WTC11 (cell line): Measurements from ENCODE around the gene OR56A5. TPM values are rescaled to one million over a fixed set of nuclear protein-coding genes. Genes with fewer than 3 reads are reported as not detected.

Experiments used
- ATAC-seq: fragments of 200-7000 bp; cut with Tn5 transposase; 2 replicates; pipeline ENCODE4 v1.10.0; 2021; ENCODE audit warnings: mild to moderate bottlenecking, moderate library complexity
- CTCF ChIA-PET: fragments of 300-600 bp; sonication (Branson Sonifier 250); formaldehyde crosslinking; loops from one replicate; lab custom pipeline; 2021; ENCODE audit warnings: antibody characterized with exemption; lab: Charles Lee
- POLR2A ChIA-PET: fragments of 350-600 bp; sonication (Branson Sonifier 250); formaldehyde crosslinking; loops from one replicate; lab custom pipeline; 2021; ENCODE audit warnings: antibody characterized with exemption; lab: Charles Lee
- DNase-seq: peaks from one replicate; pipeline ENCODE4 v3.0.0; 2021; ENCODE audit warnings: low spot score
- H3K27ac Mint-ChIP-seq: 2 replicates; pipeline ENCODE4 v1.8.0; 2021; ENCODE audit warnings: mixed read lengths
- H3K27me3 Mint-ChIP-seq: 2 replicates; pipeline ENCODE4 v1.8.0; 2021; ENCODE audit warnings: low read depth, mild to moderate bottlenecking, moderate library complexity, mixed read lengths
- H3K36me3 Mint-ChIP-seq: 2 replicates; pipeline ENCODE4 v1.8.0; 2021; ENCODE audit warnings: mixed read lengths
- H3K4me1 Mint-ChIP-seq: 2 replicates; pipeline ENCODE4 v1.8.0; 2022; ENCODE audit warnings: mixed read lengths
- H3K4me3 Mint-ChIP-seq: 2 replicates; pipeline ENCODE4 v1.8.0; 2021; ENCODE audit warnings: mild to moderate bottlenecking, moderate library complexity, mixed read lengths
- H3K9me3 Mint-ChIP-seq: 2 replicates; pipeline ENCODE4 v1.8.0; 2021; ENCODE audit warnings: mixed read lengths
- CREB1 ChIP-seq: sonication (generic); formaldehyde crosslinking; IDR thresholded peaks from 2 replicates; pipeline ENCODE4 v1.8.0; 2023; ENCODE audit warnings: mild to moderate bottlenecking, missing genetic modification reagents
- FOXK1 ChIP-seq: sonication (generic); formaldehyde crosslinking; IDR thresholded peaks from 2 replicates; pipeline ENCODE4 v1.8.0; 2022; ENCODE audit warnings: mild to moderate bottlenecking, moderate library complexity, missing genetic modification reagents
- NFE2L1 ChIP-seq: sonication (generic); formaldehyde crosslinking; IDR thresholded peaks from 2 replicates; pipeline ENCODE4 v1.8.1; 2023; ENCODE audit warnings: missing genetic modification reagents
- NFYB ChIP-seq: sonication (generic); formaldehyde crosslinking; conservative IDR thresholded peaks from 2 replicates; pipeline ENCODE4 v1.8.0; 2022; ENCODE audit warnings: low read depth, missing genetic modification reagents
- PRRX2 ChIP-seq: fragments of 250-450 bp; sonication (Bioruptor Pico); IDR thresholded peaks from 2 replicates; pipeline ENCODE4 v1.8.0; 2021; ENCODE audit warnings: mild to moderate bottlenecking
- SMAD4 ChIP-seq: sonication (generic); formaldehyde crosslinking; IDR thresholded peaks from 2 replicates; pipeline ENCODE4 v1.8.0; 2022; ENCODE audit warnings: mild to moderate bottlenecking, missing genetic modification reagents
- TEAD4 ChIP-seq: sonication (generic); formaldehyde crosslinking; IDR thresholded peaks from 2 replicates; pipeline ENCODE4 v1.8.0; 2022; ENCODE audit warnings: mild to moderate bottlenecking, missing genetic modification reagents
- ZNF138 ChIP-seq: sonication (generic); formaldehyde crosslinking; conservative IDR thresholded peaks from 2 replicates; pipeline ENCODE4 v1.8.1; 2022; ENCODE audit warnings: mild to moderate bottlenecking, moderate library complexity, missing genetic modification reagents
- ZNF263 ChIP-seq: sonication (generic); formaldehyde crosslinking; IDR thresholded peaks from 2 replicates; pipeline ENCODE4 v1.8.1; 2022; ENCODE audit warnings: low read depth, mild to moderate bottlenecking, moderate library complexity, missing genetic modification reagents
- ZNF396 ChIP-seq: fragments of 250-450 bp; sonication (Bioruptor Pico); IDR thresholded peaks from 2 replicates; pipeline ENCODE4 v1.8.0; 2021; ENCODE audit warnings: mild to moderate bottlenecking, moderate library complexity, borderline replicate concordance
- ZNF416 ChIP-seq: fragments of 250-450 bp; sonication (Bioruptor Pico); IDR thresholded peaks from 2 replicates; pipeline ENCODE4 v1.9.0; 2021; ENCODE audit warnings: mild to moderate bottlenecking, inconsistent platforms
- total RNA-seq: library from RNA; stranded (reverse); gene quantifications from 3 replicates; pipeline ENCODE4 v1.2.3, GENCODE V29; 2021
- TF ChIP-seq, protein P1 (sequence below): sonication (generic); formaldehyde crosslinking; IDR thresholded peaks from 2 replicates; pipeline ENCODE4 v1.8.1; 2023; ENCODE audit warnings: mild to moderate bottlenecking, missing genetic modification reagents, moderate library complexity
- TF ChIP-seq, protein P2 (sequence below): sonication (generic); formaldehyde crosslinking; IDR thresholded peaks from 2 replicates; pipeline ENCODE4 v1.8.0; 2023; ENCODE audit warnings: mild to moderate bottlenecking, missing genetic modification reagents
- TF ChIP-seq, protein P3 (sequence below): sonication (generic); formaldehyde crosslinking; IDR thresholded peaks from 2 replicates; pipeline ENCODE4 v1.8.0; 2022; ENCODE audit warnings: mild to moderate bottlenecking, missing genetic modification reagents
- TF ChIP-seq, protein P4 (sequence below): sonication (generic); formaldehyde crosslinking; conservative IDR thresholded peaks from 2 replicates; pipeline ENCODE4 v1.8.1; 2023; ENCODE audit warnings: mild to moderate bottlenecking, low read depth, missing genetic modification reagents, moderate library complexity

The OR56A5 gene
- total RNA-seq, 1 experiment from 2014 or later = not detected

DNA sequence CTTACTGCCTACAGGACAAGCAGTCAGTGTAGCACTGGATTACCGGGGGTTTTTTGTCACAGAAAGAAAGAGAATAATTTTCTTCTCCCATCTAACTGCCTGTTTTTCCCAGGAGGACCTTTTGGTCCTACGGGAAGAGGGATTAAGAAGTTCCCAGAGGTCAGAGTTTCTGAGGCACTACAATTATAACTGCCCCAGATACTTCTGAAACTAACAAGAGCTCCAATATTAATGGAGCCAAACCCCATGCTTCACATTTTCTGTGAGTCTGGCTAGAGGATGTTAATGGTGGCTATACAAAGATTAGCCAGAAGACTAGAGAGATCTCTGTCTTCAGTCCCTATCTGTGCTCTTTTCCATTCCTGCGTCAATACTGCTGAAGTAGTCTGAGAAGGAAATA is 26.3 kb downstream of the OR56A5 start, which contains the start of gene OR56A3:
Gene OR56A3, plus strand, starts transcription at position 301 of the 400 bp plus-strand sequence. CDS start 5,096 bp downstream, outside the sequence.
- DNase-seq (no peak), ATAC-seq (no peak)
- H3K4me3 Mint-ChIP-seq = no peak within 1 kb of the TSS
- ChIA-PET POLR2A (no interaction called here), CTCF (no interaction called here)
- TF ChIP-seq, protein P1, sequence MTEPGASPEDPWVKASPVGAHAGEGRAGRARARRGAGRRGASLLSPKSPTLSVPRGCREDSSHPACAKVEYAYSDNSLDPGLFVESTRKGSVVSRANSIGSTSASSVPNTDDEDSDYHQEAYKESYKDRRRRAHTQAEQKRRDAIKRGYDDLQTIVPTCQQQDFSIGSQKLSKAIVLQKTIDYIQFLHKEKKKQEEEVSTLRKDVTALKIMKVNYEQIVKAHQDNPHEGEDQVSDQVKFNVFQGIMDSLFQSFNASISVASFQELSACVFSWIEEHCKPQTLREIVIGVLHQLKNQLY = no peak
- no peaks in the 10 kb centered on the region for H3K4me1 Mint-ChIP-seq
- H3K36me3 Mint-ChIP-seq = peaks cover 8% of the 10 kb centered on the region
- no peaks in the 10 kb centered on the region for H3K27me3 Mint-ChIP-seq
- H3K9me3 Mint-ChIP-seq = peaks cover 14% of the 10 kb centered on the region
- no peak within 1 kb of the TSS for H3K27ac Mint-ChIP-seq

DNA sequence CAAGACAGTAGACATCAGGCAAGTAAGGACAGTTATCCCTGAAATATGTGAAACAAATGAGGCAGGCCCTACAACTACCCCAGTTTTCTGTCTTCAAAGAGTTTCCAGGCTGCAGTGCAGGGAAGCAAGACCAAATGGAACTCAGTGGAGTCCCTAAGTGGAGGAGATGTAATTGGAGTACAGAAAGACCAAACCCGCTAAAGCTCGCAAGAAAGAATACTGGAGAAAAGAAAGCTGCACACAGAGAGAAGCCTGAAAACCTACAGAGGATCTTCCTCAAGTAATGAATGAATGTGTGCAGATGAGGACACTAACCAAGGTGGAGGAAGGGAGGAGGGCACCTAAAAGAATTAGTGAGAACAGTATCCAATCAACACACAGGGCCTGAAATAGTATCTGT is 27.5 kb downstream of the OR56A5 start:
- TF ChIP-seq ZNF416 (CRISPR knock-in tag) = no peak
- no peak for TF ChIP-seq ZNF138 (CRISPR knock-in tag)
- TF ChIP-seq, protein P2, sequence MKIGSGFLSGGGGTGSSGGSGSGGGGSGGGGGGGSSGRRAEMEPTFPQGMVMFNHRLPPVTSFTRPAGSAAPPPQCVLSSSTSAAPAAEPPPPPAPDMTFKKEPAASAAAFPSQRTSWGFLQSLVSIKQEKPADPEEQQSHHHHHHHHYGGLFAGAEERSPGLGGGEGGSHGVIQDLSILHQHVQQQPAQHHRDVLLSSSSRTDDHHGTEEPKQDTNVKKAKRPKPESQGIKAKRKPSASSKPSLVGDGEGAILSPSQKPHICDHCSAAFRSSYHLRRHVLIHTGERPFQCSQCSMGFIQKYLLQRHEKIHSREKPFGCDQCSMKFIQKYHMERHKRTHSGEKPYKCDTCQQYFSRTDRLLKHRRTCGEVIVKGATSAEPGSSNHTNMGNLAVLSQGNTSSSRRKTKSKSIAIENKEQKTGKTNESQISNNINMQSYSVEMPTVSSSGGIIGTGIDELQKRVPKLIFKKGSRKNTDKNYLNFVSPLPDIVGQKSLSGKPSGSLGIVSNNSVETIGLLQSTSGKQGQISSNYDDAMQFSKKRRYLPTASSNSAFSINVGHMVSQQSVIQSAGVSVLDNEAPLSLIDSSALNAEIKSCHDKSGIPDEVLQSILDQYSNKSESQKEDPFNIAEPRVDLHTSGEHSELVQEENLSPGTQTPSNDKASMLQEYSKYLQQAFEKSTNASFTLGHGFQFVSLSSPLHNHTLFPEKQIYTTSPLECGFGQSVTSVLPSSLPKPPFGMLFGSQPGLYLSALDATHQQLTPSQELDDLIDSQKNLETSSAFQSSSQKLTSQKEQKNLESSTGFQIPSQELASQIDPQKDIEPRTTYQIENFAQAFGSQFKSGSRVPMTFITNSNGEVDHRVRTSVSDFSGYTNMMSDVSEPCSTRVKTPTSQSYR (CRISPR knock-in tag) = no peak
- no peak for TF ChIP-seq SMAD4 (CRISPR knock-in tag)
- TF ChIP-seq, protein P3, sequence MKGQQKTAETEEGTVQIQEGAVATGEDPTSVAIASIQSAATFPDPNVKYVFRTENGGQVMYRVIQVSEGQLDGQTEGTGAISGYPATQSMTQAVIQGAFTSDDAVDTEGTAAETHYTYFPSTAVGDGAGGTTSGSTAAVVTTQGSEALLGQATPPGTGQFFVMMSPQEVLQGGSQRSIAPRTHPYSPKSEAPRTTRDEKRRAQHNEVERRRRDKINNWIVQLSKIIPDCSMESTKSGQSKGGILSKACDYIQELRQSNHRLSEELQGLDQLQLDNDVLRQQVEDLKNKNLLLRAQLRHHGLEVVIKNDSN (CRISPR knock-in tag) = no peak
- TF ChIP-seq FOXK1 = no peak
- no peak for TF ChIP-seq CREB1 (CRISPR knock-in tag)
- no peak for TF ChIP-seq ZNF396 (CRISPR knock-in tag)
- TF ChIP-seq ZNF263 (CRISPR knock-in tag) = no peak
- TF ChIP-seq PRRX2 = no peak
- TF ChIP-seq, protein P4, sequence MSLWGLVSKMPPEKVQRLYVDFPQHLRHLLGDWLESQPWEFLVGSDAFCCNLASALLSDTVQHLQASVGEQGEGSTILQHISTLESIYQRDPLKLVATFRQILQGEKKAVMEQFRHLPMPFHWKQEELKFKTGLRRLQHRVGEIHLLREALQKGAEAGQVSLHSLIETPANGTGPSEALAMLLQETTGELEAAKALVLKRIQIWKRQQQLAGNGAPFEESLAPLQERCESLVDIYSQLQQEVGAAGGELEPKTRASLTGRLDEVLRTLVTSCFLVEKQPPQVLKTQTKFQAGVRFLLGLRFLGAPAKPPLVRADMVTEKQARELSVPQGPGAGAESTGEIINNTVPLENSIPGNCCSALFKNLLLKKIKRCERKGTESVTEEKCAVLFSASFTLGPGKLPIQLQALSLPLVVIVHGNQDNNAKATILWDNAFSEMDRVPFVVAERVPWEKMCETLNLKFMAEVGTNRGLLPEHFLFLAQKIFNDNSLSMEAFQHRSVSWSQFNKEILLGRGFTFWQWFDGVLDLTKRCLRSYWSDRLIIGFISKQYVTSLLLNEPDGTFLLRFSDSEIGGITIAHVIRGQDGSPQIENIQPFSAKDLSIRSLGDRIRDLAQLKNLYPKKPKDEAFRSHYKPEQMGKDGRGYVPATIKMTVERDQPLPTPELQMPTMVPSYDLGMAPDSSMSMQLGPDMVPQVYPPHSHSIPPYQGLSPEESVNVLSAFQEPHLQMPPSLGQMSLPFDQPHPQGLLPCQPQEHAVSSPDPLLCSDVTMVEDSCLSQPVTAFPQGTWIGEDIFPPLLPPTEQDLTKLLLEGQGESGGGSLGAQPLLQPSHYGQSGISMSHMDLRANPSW (CRISPR knock-in tag) = no peak
- no peak for TF ChIP-seq NFYB (CRISPR knock-in tag)
- no peak for TF ChIP-seq TEAD4 (CRISPR knock-in tag)

DNA sequence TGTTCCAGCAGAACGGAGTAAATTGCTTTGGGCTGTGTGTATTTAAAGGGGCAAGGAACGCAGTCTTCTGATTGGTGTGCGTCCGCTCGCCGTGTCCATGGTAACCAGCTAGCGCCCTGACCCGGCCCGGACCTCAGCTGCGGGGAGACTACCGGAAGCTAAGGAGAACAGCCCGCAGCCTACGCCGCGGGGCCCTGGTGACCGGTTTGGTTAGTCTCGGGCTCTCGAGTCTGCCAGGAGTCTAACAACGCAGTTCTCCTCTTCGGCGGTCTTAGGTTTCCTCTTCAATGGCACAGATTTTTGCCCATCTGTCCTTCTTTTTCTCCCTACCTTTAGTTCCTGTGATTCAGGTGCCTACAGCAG is 29.7 kb downstream of the OR56A5 start:
- TF ChIP-seq SMAD4 (CRISPR knock-in tag) = no peak
- TF ChIP-seq NFE2L1 (CRISPR knock-in tag) = no peak
- H3K36me3 Mint-ChIP-seq = peaks cover 11% of the 10 kb centered on the region
- no peak overlapping the region for H3K27ac Mint-ChIP-seq
- H3K4me3 Mint-ChIP-seq = no peak overlapping the region
- CTCF ChIA-PET = no interaction called here
- no peaks in the 10 kb centered on the region for H3K4me1 Mint-ChIP-seq
- DNase-seq (no peak), ATAC-seq (peak; percentile 47; the same call in 1 of the 2 replicates)
- peaks cover 30% of the 10 kb centered on the region for H3K9me3 Mint-ChIP-seq
- POLR2A ChIA-PET = no interaction called here
- peaks cover 2% of the 10 kb centered on the region; the same call in 1 of the 2 replicates for H3K27me3 Mint-ChIP-seq

More for the DNA sequence above, 27.5 kb downstream of the OR56A5 start:
- Mint-ChIP-seq H3K4me3 (no peak overlapping the region), H3K4me1 (no peaks in the 10 kb centered on the region), H3K27me3 (no peaks in the 10 kb centered on the region; the same call in 1 of the 2 replicates), H3K9me3 (peaks cover 23% of the 10 kb centered on the region), H3K27ac (no peak overlapping the region), H3K36me3 (peaks cover 11% of the 10 kb centered on the region)
- ATAC-seq (no peak), DNase-seq (no peak)
- ChIA-PET CTCF (no interaction called here), POLR2A (no interaction called here)
